HG02884 (cell line): ENCODE measurements around the gene TP53I11.

ENCODE experiments used
- ATAC-seq: cut with Tn5 transposase; IDR thresholded peaks from one replicate; pipeline ENCODE4 v1.9.1; 2021; ENCODE audit warnings: mild to moderate bottlenecking, moderate library complexity; ENCODE audit not compliant: unreplicated experiment

Gene TP53I11

DNA sequence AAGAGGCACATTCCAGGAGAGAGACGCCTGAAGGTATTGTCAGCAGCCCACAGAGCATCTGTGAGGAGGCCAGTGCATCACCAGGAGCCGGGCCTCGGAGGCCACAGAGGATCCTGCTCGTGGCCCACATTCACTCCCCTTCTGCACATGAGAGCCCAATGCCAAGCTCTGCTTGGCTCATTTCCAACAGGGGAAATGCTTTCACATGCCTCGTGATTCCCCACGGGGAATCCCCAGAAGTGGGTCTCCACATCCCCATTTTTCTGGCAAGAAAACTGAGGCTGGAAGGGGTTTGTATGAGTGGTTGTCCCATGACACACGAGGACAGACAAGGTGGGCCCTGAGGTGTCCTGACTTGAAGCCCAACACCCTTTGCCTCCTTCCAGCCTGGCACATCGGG, 34.4 kb downstream of the TP53I11 start:
- ATAC-seq = no peak

DNA sequence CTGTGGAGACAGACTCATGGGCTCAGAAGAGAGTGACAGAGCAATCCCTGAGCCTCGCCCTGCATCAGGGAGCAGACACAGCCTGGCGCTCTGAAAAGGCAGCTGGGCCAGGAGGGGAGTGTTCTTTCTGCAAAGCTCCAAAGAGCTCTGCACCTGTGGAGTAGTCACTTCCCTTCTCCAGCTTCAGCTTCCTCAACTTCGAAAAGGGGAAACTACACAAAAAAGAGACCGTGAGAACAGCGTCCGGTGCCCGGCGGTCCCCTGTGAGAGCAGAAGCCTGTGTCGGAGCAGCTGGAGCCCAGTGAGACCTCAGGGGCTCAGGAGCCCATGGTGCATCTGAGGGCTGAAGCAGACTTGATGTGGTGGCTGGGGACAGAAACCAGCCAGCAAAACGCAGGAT, 35.1 kb downstream of the TP53I11 start:
- ATAC-seq = no peak

DNA sequence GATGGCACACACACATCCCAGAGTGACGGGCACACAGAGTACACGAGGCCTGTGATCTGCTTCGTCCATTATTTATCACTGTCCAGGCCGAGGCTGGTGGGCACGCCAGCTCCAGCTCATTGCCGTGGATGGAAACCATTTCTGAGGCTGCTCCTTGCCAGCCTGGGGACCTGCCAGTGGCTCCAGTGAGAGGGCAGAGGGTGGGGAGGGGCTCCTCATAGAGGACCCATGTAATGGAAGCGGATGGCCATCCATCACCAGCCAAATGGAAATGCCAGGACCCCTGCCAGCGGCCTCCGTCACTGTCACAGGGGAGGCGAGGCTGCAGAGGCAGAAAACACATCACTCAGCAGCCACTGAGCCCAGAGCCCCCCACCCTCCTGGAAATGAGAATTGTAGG, 35.7 kb downstream of the TP53I11 start:
- no peak for ATAC-seq

DNA sequence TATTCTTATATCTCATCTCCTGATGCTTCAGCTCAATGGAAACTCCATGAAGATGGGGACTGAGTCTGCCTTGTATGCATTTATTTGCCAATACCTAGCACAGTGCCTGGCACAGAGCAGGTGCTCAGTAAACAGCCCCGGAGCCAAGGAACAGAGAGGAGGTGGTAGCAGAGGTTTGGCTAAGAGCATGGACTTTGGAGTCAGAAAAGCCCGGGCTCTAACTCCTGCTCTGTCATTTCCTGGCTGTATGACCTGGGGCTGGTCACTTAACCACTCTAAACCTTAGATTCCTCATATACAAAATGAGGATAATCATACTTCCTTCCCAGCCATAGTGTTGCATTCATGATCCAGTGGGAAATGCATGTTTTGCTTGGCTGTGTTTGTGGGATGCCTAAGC, 36.6 kb downstream of the TP53I11 start:
- no peak for ATAC-seq

DNA sequence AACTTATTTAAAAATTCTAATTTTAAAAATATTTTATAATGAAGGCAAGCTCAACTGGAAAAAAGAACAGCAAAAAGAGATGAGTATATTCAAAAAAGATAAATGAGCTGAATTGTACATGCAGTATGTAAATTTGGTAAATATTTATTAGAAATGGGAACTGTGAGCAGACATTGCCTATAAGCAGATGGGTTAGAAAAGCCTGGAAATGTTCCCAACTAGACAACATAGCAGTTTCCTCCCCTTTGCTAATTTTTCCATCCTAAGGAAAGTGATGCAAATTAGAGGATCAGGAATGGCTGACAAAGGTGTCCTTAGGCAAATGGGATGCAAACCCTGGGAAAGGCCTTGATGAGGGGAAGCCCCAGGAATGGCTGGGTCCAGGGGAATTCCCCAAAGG, 37.2 kb downstream of the TP53I11 start:
- ATAC-seq = no peak

DNA sequence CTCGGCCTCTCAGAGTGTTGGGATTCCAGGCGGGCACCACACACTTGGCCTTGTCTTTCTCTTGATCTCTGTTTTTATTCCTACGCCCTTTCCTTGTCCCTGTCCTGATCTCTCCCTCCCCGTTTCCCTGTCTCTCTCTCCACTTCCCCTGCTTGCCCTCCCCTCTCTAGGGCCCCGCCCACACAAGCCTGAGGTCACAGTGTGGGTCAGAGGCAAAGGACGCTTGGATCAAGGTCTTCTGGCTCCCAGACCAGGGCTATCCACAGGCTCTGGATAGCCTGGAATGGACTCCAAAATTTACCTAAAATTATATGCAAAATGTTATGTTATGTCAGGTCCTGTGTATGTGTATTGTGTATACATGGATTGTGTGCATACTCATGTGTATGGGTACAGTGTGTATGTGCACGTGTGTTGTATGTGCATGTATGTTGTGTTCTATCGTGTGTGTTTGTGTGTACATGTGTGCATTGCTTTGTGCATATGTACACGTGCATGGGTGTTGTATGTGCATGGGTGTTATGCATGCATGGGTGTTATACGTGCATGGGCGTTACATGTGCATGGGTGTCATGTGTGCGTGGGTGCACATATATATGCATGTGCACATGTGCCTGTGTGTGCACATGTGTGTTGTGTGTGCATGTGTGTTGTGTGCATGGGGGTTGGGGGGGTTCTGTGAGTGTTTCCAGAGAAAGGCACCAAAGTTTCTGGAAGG, 38.3 kb downstream of the TP53I11 start:
- no peak for ATAC-seq

DNA sequence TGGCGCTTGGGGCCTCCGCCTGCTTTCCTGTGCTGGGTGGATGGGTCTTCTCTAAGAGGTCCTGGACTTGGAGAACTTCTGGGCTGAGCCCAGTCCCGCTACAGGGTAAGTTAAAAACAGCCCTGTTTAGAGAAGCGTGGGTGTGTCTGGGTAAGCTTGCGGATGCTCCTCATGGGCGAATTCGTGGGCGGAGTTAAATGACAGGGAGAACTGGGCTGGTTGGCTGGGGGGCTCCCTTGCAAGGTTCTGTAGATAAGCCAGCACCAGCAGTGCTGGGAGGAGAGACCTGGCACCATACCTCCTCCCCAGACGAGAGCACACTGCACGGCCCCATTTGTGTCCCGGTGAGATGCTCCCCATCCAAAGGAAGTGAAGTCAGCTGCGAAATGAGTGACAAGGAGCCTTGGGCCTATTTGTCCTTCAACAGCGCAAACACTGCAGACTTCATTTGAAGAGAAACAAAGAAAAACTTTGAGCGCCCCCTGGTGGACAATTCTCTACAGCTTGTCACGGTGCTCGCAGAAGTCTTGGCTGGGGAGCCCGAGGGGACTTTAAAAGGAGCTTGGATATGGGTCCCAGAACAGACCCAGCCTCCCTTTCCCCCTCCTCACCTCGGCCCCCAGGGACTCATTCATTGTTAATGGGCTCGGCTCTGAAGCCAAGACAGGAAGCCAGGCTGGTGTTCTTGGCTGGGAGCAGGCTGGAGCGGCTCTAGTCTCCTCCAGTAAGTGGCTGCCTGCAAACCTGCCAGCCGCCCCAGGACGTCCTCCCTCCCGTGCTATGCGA, 39.5 kb downstream of the TP53I11 start:
- ATAC-seq = no peak

DNA sequence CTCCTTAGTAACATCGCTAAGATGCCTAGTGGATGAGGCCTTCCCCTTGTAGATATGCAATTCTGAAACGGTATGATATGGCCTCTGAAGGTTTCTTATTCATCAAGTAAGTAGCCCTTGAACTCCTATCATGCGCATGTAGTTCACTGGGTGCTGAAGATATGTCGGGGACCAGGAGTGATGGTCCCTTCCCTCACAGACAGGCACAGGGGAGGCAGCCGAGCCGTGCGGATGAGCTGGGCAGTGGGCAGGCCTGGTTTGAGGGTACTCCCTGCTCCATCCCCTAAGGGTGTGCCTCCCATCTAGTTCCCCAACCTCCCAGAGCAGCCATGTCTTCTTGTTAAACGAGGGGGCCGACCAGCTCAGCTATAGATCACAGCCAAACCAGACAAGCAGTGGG, 40.1 kb downstream of the TP53I11 start:
- ATAC-seq = no peak

DNA sequence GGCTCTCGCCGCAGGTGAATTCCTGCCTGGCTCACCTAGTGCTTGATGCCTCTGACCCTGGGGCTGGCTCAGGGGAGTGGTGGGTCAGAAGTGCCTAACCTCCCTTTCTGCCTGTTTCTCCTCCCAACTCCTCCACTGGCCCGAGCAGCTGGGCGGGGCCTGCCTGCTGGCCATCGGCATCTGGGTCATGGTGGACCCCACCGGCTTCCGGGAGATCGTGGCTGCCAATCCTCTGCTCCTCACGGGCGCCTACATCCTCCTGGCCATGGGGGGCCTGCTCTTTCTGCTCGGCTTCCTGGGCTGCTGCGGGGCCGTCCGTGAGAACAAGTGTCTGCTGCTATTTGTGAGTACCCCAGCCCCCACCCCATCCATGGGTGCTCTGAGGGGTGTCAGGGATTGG, 41.1 kb downstream of the TP53I11 start:
- ATAC-seq = no peak

DNA sequence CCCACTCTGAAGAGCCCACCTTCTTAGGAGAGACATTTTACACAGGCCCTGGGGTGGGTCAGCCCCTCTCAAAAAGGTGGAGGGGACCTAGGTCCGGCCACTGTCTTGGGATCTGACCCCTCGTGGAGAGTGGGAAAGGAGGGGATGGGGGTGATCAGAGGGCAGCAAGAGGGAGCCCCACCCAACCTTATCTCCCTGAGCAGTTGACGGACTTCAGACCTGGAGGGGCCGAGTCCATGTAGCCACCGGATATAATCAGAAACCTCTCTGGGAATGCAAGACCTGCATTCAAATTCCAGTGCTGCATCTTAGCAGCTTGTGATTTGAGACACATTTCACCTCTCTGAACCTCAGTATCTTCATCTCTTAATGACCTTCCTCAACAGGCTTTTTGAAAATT, 44.0 kb downstream of the TP53I11 start:
- ATAC-seq = no peak

DNA sequence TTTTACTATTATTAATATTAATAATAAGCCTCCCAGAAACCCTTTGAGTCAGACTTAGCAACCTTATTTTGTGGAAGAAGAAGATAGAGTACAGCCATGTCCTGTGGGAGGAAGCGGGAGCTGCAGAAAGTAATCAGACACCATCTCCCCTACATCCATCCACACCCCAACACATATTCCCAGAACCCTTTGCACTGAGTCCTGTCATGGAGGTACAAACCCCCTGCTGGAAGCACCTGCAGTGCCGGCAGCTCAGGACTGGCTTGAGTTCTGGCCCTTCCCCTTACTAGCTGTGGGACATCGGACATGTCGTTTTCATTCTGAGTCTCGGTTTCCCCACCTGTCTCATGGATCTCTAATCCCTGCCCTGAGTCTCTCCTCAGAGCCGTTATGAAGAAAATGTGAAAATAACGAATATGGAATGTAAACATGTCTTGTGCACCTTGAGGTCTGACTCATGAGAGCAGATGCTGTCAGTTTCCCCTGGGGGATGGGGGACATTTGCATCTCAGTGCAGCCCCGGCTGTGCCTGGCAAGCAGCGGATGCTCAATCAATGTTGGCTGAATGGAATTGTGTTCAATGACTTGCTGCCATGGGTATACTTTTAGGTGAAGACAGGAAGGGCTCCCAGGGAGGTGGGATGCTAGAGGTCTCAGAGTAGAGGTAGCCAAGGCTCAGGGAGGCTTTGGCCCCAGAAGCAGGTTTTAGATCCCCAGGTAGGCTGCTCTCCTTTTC, 45.4 kb downstream of the TP53I11 start:
- ATAC-seq = no peak

DNA sequence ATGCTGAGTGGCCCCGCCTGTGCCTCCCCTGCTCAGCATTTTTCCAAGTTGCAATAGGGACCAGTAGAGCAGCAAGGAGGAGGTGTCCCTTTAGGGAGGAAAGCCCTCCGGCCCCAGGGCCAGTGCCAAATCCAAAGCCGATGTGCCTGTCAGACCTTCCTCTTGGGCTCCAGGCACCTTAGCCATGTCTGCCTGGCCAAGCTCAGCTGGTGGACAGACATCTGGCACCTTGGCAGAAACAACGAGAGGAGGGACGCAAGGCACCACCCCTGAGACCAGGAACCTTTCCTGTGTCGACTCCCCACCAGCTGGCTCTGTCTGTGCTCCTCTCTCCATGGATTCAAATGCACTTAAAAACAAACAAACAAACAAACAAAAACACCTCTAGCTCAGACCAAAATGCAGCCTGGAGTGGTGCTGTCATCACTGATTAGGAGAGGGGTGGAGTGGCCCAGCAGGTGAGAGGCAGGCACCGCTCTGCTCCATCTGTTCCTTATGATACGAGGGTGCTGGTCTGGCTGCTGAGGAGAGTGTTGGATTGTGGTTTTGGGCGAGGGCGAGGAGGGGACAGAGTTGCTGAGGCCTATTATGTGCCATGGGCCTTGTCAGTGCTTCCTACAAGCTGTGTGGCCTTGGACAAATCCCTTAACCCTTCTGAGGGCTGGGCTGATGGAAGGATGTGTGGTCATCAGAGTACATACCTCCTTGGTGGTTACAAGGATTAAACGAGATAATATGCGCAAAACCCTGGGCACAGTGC, 46.2 kb downstream of the TP53I11 start:
- ATAC-seq = no peak

DNA sequence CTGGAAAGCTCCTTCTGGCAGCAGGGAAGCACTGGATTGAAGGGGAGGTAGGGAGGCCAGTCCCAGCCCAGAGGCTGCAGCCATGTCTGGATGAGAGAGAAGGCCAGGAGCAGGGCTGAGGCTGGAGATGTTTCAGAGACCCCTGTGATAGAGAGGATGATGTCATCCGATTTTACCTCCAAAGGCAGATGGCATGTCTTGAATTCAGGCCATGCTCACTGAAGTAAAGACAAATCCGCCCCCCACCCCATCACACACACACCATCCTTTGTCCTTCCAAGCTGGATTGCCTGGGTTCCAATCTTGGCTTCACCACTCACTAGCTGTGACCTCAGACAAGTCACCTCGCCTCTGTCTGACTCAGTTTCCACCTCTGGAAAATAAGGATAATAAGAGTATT, 47.2 kb downstream of the TP53I11 start:
- ATAC-seq = no peak

DNA sequence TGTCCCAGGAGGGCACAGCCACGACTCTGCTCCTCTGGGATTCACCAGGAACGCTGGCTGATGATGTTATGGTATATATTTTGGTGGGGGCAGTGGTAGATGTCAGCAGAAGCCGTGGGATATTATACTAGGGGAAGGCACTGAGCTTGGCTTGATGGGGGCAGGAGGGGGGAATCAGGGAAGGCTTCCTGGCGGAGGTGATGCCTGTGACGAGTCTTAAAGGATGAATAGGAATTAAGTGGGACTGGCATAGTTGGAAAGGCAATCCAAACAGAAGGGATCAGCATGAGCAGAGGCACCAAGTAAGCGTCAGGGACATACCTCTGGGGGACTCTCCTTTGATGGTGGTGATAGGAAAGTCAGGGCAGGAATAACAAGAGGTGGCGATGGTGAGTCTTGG, 47.6 kb downstream of the TP53I11 start:
- ATAC-seq = no peak

DNA sequence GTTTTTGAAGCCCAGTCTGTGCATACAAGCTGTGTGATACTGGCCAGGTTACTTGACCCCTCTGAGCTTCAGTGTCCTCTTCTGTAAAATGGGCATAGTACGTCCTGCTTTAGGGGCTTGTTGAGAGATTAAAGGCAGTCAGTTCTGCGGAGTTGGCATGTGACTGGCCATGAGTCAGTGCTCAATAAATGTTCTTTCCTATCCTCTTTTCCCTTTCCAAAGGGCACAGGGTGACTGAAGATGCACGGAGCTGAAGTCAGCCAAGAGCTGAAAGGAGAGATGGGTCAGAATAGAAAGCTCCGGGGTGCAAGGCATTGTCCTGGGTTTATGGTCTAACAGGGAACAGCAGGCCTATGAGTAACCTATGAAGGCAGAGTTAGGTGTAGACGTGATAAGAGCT, 48.9 kb downstream of the TP53I11 start:
- ATAC-seq = no peak

DNA sequence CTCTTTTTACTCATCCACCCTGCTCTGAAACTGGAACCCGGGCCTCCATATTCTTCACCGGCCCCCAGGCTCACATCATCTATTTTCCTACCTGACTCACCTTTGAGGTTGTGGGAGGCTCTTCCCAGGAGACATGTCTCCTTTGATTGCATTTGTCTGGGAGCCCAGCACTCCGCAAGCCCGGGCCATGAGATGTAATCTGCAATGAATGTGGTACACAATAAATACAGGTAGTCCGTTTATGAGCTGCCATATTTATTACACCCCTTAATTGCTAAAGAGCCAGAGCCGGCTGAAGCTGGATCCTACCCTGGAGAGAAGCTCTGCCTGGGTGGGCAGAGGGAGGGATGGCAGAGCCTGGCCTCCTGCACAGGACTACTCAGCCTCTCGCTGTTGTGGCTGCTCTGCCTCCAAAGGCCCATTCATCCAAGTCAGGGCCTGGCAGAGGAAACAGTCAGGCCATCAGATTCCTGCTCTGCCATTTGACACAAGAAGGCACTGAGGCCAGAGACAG, 49.5 kb downstream of the TP53I11 start:
- ATAC-seq = no peak

DNA sequence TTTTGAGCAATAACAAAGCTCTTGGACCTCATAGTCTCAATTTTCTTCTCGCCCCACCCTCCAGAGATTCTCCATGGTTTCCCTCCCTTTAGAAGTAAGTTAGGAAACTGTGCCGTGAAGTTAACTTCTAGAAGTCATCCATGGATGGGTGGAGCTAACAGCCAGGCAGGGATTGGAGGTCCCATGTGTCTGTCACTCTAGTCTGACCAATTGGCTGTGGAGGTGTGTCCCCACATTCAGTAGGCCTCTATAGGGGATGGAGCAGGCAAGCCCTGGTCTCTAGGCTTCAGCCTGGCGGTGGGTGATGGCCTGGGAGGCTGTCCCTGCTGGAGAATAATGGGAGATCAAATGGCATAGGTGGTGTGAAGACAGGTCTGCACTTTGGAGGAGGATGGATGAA, 50.7 kb downstream of the TP53I11 start:
- ATAC-seq = no peak

DNA sequence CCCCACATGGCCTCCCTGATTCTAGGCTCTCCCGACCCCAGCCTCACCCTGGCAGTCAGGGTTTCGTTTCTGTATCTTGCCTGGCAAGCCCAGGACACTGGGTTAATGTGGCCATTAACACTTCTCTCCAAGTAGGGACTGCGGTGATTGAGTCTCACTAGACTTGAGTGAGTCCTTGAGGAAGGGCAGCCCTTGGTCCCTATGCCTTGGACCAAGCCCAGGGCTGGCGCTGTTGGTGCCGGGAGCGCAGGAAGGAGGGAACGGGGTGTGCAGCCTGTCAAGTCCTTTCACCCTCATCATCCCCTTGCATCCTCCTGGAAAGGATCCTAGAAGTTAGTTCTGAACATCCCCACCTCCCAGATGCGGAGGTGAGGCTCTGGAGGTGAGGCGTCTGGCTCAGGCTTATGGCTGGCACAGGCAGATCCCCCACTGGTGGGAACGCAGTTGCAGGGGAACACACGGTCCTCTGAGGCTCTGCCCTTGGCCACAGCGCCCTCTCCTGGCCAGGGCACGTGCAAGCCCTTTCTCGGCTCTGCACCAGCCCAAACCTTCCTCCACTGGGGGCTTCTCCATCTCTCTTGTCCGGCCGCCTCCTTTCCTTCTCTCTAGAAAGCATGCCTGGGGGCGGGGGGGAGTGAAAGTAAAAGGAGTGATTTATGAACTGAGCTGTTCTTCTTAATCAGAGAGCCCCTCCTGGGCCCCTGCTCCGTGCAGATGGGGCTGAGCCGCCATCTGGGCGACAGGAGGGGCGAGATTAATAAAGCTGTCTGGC, 56.7 kb downstream of the TP53I11 start:
- no peak for ATAC-seq

DNA sequence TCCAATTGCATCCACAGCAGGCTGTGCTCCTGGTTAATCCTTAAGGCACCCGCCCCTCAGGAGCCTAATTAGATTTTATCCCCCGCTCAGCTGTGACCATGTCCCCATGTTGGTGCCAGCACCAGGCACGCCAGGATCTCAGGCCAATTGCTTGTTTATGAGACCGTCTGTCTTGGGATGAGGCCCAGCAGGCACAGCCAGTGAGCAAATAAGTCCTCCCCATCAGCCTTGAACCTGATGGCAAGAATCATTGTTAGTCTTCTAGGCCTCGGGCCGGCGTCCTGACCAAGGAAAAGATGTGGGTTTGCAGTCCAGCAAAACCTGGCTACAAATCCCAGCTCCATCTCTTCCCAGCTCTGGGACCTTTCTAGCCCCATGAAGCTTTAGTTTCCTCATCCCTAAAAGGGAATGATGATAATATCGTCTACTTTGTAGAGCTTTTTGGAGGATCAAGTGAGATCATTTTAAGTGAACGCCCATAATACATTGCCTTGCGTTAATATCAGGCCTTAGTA, 57.3 kb downstream of the TP53I11 start:
- ATAC-seq = no peak

DNA sequence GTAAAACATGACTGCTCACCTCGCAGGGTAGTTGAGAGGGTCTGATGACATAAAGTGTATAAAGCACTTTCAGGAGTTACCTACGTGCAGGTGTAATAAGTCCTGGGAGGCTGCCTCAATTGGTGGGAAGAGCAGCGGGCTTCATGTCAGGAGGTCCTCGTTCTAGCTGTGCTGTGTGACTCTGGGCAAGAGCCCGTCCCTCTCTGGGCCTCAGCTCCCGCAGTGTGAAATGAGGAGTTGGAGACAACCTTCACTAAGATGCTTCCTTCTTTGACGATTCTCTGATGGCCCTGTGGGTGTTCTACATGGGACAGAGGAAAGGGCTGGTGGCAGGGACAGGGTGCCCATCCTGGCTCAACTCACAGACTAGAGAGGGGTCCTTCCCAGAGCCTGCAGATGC, 57.8 kb downstream of the TP53I11 start:
- ATAC-seq = no peak
